Skeletal muscle satellite cell (primary cell): Measurements from ENCODE around the gene SNX14.
"Not testable (repeated sequence)": the region's sequence is repeated elsewhere in the genome, so short reads cannot be mapped to it uniquely, and the experiment has no call there.

Source experiments
- H3K27me3 ChIP-seq: 2 replicates; pipeline ENCODE4 v1.7.0; 2013; ENCODE audit warnings: low read length; ENCODE audit not compliant: control insufficient read depth, insufficient read depth
- H3K36me3 ChIP-seq: 2 replicates; pipeline ENCODE4 v1.7.0; 2013; ENCODE audit warnings: mild to moderate bottlenecking, control low read depth, low read length; ENCODE audit not compliant: insufficient read depth
- H3K4me1 ChIP-seq: 2 replicates; pipeline ENCODE4 v1.7.0; 2013; ENCODE audit warnings: low read length; ENCODE audit not compliant: control insufficient read depth, insufficient read depth
- H3K4me2 ChIP-seq: 2 replicates; pipeline ENCODE4 v1.7.0; 2013; ENCODE audit warnings: mild to moderate bottlenecking, low read length
- H3K4me3 ChIP-seq: 2 replicates; pipeline ENCODE4 v1.7.0; 2013; ENCODE audit warnings: low read length
- H3K9ac ChIP-seq: 2 replicates; pipeline ENCODE4 v1.7.0; 2013; ENCODE audit warnings: mild to moderate bottlenecking, low read depth, low read length, moderate library complexity
- H3K9me3 ChIP-seq: replicated peaks from 2 replicates; pipeline ENCODE4 v1.7.0; 2013; ENCODE audit warnings: mild to moderate bottlenecking, control low read depth, low read length

The SNX14 gene

DNA sequence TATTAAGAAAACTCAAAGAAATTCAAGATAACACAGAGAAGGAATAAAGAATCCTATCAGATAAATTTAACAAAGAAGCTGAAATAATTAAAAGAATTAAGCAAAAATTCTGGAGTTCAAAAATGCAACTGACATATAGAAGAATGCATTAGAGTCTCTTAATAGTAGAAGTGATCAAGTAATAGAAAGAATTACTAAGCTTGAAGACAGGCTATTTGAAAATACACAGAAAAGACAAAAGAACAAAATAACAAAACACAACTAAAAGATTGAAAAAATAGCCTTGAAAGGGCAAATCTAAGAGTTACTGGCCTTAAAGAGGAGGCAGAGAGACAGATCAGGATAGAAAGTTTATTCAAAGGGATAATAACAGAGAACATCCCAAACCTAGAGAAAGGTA, 12.1 kb downstream of the SNX14 start:
- Histone ChIP-seq H3K36me3 (peaks cover 5% of the 10 kb centered on the region), H3K27me3 (no peaks in the 10 kb centered on the region), H3K9ac (no peak overlapping the region), H3K9me3 (no peaks in the 10 kb centered on the region), H3K4me2 (no peak overlapping the region), H3K4me3 (no peak overlapping the region), H3K4me1 (peaks cover 20% of the 10 kb centered on the region)

GRCh38 chr6:85580878-85581267, 12.8 kb downstream of the SNX14 start:
- peaks cover 26% of the 10 kb centered on the region for H3K4me1 ChIP-seq
- H3K9ac ChIP-seq = no peak overlapping the region
- H3K36me3 ChIP-seq = peaks cover 5% of the 10 kb centered on the region
- H3K4me2 ChIP-seq = peak overlapping the region; percentile 15
- H3K9me3 ChIP-seq = no peaks in the 10 kb centered on the region
- no peak overlapping the region for H3K4me3 ChIP-seq
- no peaks in the 10 kb centered on the region for H3K27me3 ChIP-seq

DNA sequence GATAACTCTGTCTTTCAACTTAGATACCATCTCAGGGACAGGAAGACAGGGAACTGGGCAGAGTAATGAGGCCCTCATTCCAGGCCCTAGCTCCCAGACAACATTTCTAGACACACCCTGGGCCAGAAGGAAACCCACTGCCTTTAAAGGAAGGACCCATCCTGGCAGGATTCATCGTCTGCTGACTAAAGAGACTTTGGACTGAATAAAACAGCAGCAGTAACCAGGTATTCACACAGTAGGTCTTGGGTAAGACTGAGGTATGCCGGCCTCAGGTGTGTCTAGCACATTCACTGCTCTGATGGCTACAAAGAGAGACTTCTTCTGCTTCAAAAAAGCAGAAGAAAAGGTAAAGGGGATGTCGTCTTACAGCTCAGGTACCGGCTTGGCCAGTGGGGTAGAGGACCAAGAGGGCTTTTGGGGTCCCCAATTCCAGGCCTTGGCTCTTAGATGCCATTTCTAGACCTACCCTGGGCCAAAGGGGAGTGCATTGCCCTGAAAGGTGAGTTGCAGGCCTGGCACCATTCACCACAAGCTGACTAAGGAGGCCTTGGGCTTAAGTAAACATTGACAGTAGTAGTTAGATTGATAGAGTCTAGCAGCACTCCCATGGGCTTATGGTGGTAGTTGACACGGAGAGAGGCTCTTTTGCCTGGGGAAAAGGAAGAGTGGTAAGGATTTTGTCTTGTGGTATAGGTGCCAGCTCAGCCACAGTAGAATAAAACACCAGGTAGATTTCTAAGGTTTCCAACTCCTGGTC, 13.4 kb downstream of the SNX14 start:
- Histone ChIP-seq H3K27me3 (no peaks in the 10 kb centered on the region), H3K9ac (no peak overlapping the region), H3K4me3 (no peak overlapping the region), H3K4me1 (peaks cover 30% of the 10 kb centered on the region), H3K9me3 (no peaks in the 10 kb centered on the region), H3K36me3 (peaks cover 5% of the 10 kb centered on the region), H3K4me2 (peak overlapping the region; percentile 15)

- Histone ChIP-seq H3K27me3 (no peaks in the 10 kb centered on the region), H3K36me3 (peaks cover 5% of the 10 kb centered on the region), H3K4me2 (no peak overlapping the region), H3K9ac (no peak overlapping the region), H3K4me1 (peaks cover 35% of the 10 kb centered on the region), H3K4me3 (no peak overlapping the region), H3K9me3 (no peaks in the 10 kb centered on the region)
Observed at GRCh38 chr6:85579581-85579980, 14.1 kb downstream of the SNX14 start.

- Histone ChIP-seq H3K4me1 (peaks cover 39% of the 10 kb centered on the region), H3K36me3 (peaks cover 11% of the 10 kb centered on the region), H3K9ac (no peak overlapping the region), H3K4me2 (no peak overlapping the region), H3K4me3 (no peak overlapping the region), H3K27me3 (no peaks in the 10 kb centered on the region), H3K9me3 (no peaks in the 10 kb centered on the region)
Observed at GRCh38 chr6:85576476-85576875, 17.2 kb downstream of the SNX14 start.

DNA sequence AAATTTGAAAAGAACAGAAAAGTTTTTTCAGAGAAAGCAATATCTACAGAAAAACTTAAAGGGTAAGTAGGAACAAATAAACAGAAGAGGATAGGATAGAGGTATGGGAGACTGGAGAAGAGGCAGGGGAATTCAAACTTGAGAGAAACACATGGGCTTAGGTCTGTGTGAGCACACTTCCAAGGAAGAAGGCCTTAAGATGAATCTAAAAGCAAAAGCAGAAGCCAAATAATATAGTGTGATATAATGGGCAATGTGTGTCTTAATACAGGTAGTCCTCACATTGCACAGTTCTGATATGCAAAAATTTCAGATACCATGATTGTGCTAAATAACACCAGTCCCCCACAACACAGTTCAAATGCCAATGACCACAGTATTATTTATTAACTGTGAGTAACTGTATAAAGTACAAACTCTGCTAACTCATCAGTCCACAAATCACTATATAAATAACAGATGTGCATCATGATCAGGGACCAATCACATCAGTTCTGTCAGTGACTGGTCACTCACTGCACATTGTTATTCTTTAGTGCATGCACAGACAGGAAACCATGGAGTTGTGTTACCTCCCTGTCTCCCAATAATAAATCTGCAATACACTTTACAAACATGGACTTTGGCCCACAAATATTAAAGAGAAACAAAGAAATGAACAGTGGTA, 18.6 kb downstream of the SNX14 start:
- Histone ChIP-seq H3K27me3 (no peaks in the 10 kb centered on the region), H3K4me1 (peaks cover 26% of the 10 kb centered on the region), H3K4me3 (no peak overlapping the region), H3K9ac (peak overlapping the region; percentile 8), H3K4me2 (peak overlapping the region; percentile 45), H3K36me3 (peaks cover 16% of the 10 kb centered on the region), H3K9me3 (no peaks in the 10 kb centered on the region)

DNA sequence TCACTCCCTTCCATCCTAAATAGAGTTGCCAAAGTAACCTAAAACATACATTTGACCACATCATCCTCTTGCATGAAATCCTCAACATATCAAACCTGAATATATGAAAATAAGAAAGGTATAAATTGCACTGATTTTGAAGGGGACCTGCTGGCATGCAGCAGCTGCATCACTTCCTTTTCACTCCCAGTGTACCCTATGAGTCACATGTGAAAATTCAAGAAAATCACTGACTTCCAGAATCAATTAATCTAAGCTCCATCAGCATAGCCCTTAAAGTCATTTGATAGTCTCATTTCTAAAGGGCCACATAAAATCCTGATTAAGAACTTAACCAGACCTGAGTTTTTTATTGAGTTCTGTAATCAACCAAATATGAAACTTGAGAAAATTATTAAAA, 24.3 kb downstream of the SNX14 start:
- no peaks in the 10 kb centered on the region for H3K27me3 ChIP-seq
- no peak overlapping the region for H3K4me3 ChIP-seq
- peaks cover 10% of the 10 kb centered on the region for H3K4me1 ChIP-seq
- no peaks in the 10 kb centered on the region for H3K9me3 ChIP-seq
- peak overlapping the region; percentile 9 for H3K4me2 ChIP-seq
- H3K36me3 ChIP-seq = peaks cover 19% of the 10 kb centered on the region
- no peak overlapping the region for H3K9ac ChIP-seq

GRCh38 chr6:85568411-85568810, 25.2 kb downstream of the SNX14 start:
- peaks cover 19% of the 10 kb centered on the region for H3K36me3 ChIP-seq
- no peak overlapping the region for H3K9ac ChIP-seq
- no peak overlapping the region for H3K4me3 ChIP-seq

GRCh38 chr6:85565736-85566135, 27.9 kb downstream of the SNX14 start:
- Histone ChIP-seq H3K36me3 (peaks cover 16% of the 10 kb centered on the region), H3K27me3 (no peaks in the 10 kb centered on the region), H3K4me3 (no peak overlapping the region), H3K9me3 (no peaks in the 10 kb centered on the region), H3K4me2 (no peak overlapping the region), H3K4me1 (peaks cover 17% of the 10 kb centered on the region), H3K9ac (no peak overlapping the region)

More at GRCh38 chr6:85568411-85568810, 25.2 kb downstream of the SNX14 start:
- Histone ChIP-seq H3K27me3 (no peaks in the 10 kb centered on the region), H3K9me3 (no peaks in the 10 kb centered on the region), H3K4me2 (no peak overlapping the region), H3K4me1 (peaks cover 9% of the 10 kb centered on the region)

DNA sequence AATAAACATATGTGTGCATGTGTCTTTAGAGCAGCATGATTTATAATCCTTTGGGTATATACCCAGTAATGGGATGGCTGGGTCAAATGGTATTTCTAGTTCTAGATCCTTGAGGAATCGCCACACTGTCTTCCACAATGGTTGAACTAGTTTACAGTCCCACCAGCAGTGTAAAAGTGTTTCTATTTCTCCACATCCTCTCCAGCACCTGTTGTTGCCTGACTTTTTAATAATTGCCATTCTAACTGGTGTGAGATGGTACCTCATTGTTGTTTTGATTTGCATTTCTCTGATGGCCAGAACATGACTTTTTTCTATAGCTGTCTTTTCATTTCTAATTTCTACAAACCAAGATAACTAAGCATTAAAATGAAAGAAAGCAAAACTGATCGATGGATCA, 29.4 kb downstream of the SNX14 start:
- Histone ChIP-seq H3K36me3 (peaks cover 25% of the 10 kb centered on the region), H3K4me1 (peaks cover 11% of the 10 kb centered on the region)
- H3K4me3 ChIP-seq, H3K4me2 ChIP-seq, H3K9ac ChIP-seq, H3K27me3 ChIP-seq, H3K9me3 ChIP-seq: not testable (repeated sequence)

DNA sequence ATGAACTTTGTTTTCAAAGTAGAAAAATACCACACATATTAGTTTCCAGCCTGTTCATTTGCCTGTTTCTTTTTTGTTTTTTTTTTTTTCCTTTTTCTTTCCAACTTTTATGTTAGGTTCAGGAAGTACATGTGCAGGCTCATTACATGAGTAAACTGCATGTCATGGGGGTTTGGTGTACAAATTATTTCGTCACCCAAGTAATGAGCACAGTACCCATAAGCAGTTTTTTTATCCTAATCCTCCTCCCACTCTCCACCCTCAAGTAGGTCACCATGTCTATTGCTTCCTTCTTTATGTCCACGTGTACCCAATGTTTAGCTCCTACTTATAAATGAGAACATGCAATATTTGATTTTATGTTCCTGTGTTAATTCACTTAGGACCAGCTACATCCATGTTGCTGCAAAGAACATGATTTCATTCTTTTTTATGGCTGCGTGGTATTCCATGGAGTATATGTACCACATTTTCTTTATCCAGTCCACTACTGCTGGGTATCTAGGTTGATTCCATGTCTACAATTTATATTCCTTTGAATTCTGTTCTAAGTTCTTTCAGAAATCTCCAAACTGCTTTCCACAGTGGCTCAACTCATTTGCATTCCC, 31.8 kb downstream of the SNX14 start:
- Histone ChIP-seq H3K4me3 (no peak overlapping the region), H3K4me2 (no peak overlapping the region), H3K4me1 (peaks cover 8% of the 10 kb centered on the region), H3K27me3 (no peaks in the 10 kb centered on the region), H3K9me3 (no peaks in the 10 kb centered on the region), H3K9ac (peak overlapping the region; percentile 2), H3K36me3 (peaks cover 27% of the 10 kb centered on the region)
